ENCODE measurements around the gene FNTB. TPM values are rescaled to one million over a fixed set of nuclear protein-coding genes. Genes with fewer than 3 reads are reported as not detected.

Gene FNTB
- total RNA-seq, 1 experiment from 2014 or later: 20.7 TPM

DNA sequence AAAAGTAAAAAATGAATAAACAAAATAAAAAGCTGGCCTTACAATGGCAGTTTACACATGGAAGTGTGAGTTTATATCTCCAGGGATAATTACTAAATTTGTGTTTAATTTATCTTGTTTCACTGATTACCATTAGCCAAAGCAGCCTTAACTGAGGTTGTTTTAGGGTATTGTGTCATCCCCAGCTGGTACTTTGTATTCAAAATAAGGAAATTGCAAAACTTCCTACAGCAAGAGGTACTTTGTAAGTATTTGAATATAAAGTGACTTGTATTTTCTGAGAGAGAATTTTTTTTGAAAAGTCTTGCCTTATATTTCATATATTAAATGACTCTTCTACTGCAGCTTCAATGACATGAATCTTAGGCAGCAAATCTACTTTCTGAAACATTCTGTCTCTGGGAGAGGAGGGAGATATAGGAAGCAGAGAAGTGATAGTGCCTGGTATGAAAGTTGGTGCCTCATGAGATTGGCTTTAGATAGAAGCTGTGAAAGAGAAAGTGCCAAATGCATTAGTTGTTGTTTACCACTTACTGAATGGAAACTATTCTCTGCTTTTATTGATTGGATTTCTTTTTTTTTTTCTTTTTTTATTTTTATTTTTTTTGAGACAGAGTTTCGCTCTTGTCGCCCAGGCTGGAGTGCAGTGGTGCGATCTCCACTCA lies 6.7 kb downstream of the FNTB start:
- Histone ChIP-seq H3K9me3 (ENCODE audit: control insufficient read depth, low read depth, low read length) (no peaks in the 10 kb centered on the region), H3T11ph (ENCODE audit: low read length) (no peak overlapping the region), H4K5ac (ENCODE audit: insufficient read length, low read depth, low read length) (no peak overlapping the region), H3K27me3 (ENCODE audit: insufficient read depth, low read length) (no peaks in the 10 kb centered on the region), H2BK20ac (ENCODE audit: low read depth, low read length, poor library complexity, severe bottlenecking) (no peak overlapping the region), H2AK5ac (ENCODE audit: insufficient read length, low read length) (no peak overlapping the region), H2BK12ac (ENCODE audit: insufficient read length, low read depth, low read length) (no peak overlapping the region), H3K4me1 (ENCODE audit: insufficient read depth, low read length) (peaks cover 6% of the 10 kb centered on the region), H3K23ac (ENCODE audit: insufficient read length, low read depth, low read length) (no peak overlapping the region), H3K4ac (ENCODE audit: low read depth, low read length) (no peak overlapping the region), H3K79me2 (ENCODE audit: insufficient read depth, low read length) (no peaks in the 10 kb centered on the region), H4K20me1 (ENCODE audit: control insufficient read depth, insufficient read depth, insufficient read length) (no peaks in the 10 kb centered on the region), H4K91ac (ENCODE audit: insufficient read length, low read depth, low read length) (no peak overlapping the region), H4K8ac (replicated peaks; ENCODE audit: insufficient read length, low read depth, low read length) (no peak overlapping the region), H2BK5ac (ENCODE audit: insufficient read length, low read length) (no peak overlapping the region), H3K4me2 (ENCODE audit: insufficient read depth, insufficient read length, low read length) (no peak overlapping the region), H3K9ac (ENCODE audit: extremely low read depth, insufficient read length, low read length) (no peak overlapping the region), H3K56ac (ENCODE audit: insufficient read length, low read depth, low read length) (no peak overlapping the region), H3K23me2 (ENCODE audit: insufficient read length, low read depth, low read length, poor library complexity, severe bottlenecking) (no peaks in the 10 kb centered on the region), H2BK120ac (ENCODE audit: low read depth, low read length, poor library complexity, severe bottlenecking) (no peak overlapping the region), H3K79me1 (ENCODE audit: insufficient read depth, low read depth, low read length, poor library complexity, severe bottlenecking) (no peaks in the 10 kb centered on the region), H2BK15ac (ENCODE audit: low read depth, low read length) (no peak overlapping the region), H2AFZ (ENCODE audit: low read length) (no peak overlapping the region), H3K27ac (ENCODE audit: insufficient read length, low read depth, low read length) (no peak overlapping the region), H3K18ac (ENCODE audit: insufficient read length, low read depth, low read length) (no peak overlapping the region), H3K14ac (ENCODE audit: insufficient read depth, low read length) (no peak overlapping the region)
- H3K36me3 Mint-ChIP-seq (ENCODE audit: insufficient read depth in 1 of 3, low read depth in 3 of 3): peaks cover 0 to 3% (median 2%) of the 10 kb centered on the region in 3 experiments; a peak in 4 of 7 replicates
- WGBS (ENCODE audit: extremely low coverage, insufficient read length, low lambda C conversion rate): no CpG with 5 or more reads among the region's 3 CpGs
- H3K4me3 Mint-ChIP-seq: no peak overlapping the region
- H3K27me3 Mint-ChIP-seq (ENCODE audit: low read depth): no peaks in the 10 kb centered on the region; the same call in 1 of the 2 replicates
- TF ChIP-seq CTCF (conservative IDR thresholded peaks at IDR 0.05): no peak
- peaks cover 16 to 20% of the 10 kb centered on the region in 2 experiments for H3K4me1 Mint-ChIP-seq
- no peaks in the 10 kb centered on the region for H3K9me3 Mint-ChIP-seq
- DNase-seq: no peak
- H3K27ac Mint-ChIP-seq: peak overlapping the region in 1 of 3 experiments; percentile 78; a peak in 1 of 7 replicates

Data from H9 (cell line).